HL-60 (cell line): ENCODE measurements around the gene CYP2J2.

Source experiments
- POLR2AphosphoS5 ChIP-seq: IDR thresholded peaks from 2 replicates; pipeline ENCODE4 v1.6.1; 2012; ENCODE audit warnings: low read depth
- TF ChIP-seq, protein P1 (sequence below): IDR thresholded peaks from one replicate; pipeline ENCODE4 v1.5.1; 2011; ENCODE audit warnings: low read length, control low read depth, inconsistent platforms; ENCODE audit not compliant: insufficient read depth

DNA sequence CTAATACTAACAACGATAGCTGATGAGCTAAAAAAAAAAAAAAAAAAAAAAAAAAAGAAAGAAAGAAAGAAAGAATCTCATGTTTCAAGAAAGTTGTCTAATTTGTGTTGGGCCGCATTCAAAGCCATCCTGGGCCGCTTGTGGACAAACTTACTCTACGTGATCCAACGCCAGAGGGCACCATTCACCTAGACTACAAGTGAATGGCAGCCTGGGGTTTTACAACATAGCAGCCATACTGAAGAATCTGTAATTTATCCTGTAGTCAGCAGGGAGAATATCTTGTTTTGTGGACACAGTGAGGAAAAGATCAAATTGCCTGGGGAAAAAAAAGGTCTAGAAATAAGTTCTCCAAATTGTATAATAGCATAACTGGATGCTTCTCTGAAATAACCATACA is 47.0 kb downstream of the CYP2J2 start:
- TF ChIP-seq POLR2AphosphoS5: no peak
- TF ChIP-seq, protein P1, sequence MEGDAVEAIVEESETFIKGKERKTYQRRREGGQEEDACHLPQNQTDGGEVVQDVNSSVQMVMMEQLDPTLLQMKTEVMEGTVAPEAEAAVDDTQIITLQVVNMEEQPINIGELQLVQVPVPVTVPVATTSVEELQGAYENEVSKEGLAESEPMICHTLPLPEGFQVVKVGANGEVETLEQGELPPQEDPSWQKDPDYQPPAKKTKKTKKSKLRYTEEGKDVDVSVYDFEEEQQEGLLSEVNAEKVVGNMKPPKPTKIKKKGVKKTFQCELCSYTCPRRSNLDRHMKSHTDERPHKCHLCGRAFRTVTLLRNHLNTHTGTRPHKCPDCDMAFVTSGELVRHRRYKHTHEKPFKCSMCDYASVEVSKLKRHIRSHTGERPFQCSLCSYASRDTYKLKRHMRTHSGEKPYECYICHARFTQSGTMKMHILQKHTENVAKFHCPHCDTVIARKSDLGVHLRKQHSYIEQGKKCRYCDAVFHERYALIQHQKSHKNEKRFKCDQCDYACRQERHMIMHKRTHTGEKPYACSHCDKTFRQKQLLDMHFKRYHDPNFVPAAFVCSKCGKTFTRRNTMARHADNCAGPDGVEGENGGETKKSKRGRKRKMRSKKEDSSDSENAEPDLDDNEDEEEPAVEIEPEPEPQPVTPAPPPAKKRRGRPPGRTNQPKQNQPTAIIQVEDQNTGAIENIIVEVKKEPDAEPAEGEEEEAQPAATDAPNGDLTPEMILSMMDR: no peak
